Measurements from ENCODE around the gene TARS2. TPM values are rescaled to one million over a fixed set of nuclear protein-coding genes. Genes with fewer than 3 reads are reported as not detected.

The TARS2 gene
- total and polyA plus RNA-seq, 10 donors, result 14.6 to 30.4 (median 22.2) TPM

- no peaks in the 10 kb centered on the region for H3K9me3 ChIP-seq
- 90 to 93% (median 92%) methylated on average over 7 to 12 of the region's 12 CpGs for WGBS, 5 donors
- H3K27me3 ChIP-seq (replicated peaks in 1 of 7), result no peaks in the 10 kb centered on the region
- H3K4me3 ChIP-seq, result no peak overlapping the region
- TF ChIP-seq POLR2A (IDR thresholded peaks at IDR 0.05) (no peak), POLR2AphosphoS5 (IDR thresholded peaks at IDR 0.05) (no peak), CTCF (IDR thresholded peaks at IDR 0.05 in 8 of 11, conservative IDR thresholded peaks at IDR 0.05 in 3 of 11) (no peak)
- intact Hi-C loops (cut with DNase I; ENCODE audit: low total_unique reads), result no loop called here
- H3K27ac ChIP-seq, result peak overlapping the region in 1 of 8 donors; percentile 26
- peak; percentile 56 for DNase-seq
- peaks cover 6 to 39% (median 14%) of the 10 kb centered on the region in 6 donors for H3K4me1 ChIP-seq
- H3K36me3 ChIP-seq, result peaks cover 0 to 33% (median 6%) of the 10 kb centered on the region in 6 donors
Observed at GRCh38 chr1:150511551-150511950, 24.3 kb downstream of the TARS2 start.

GRCh38 chr1:150511985-150512660 is 24.9 kb downstream of the TARS2 start:
- H3K4me1 ChIP-seq, result peaks cover 7 to 45% (median 20%) of the 10 kb centered on the region in 6 donors
- no peaks in the 10 kb centered on the region for H3K9me3 ChIP-seq
- peaks cover 0 to 28% (median under 1%) of the 10 kb centered on the region in 6 donors for H3K36me3 ChIP-seq
- H3K4me3 ChIP-seq, result no peak overlapping the region
- H3K27me3 ChIP-seq (replicated peaks in 1 of 7), result no peaks in the 10 kb centered on the region
- no peak for TF ChIP-seq POLR2AphosphoS5 (IDR thresholded peaks at IDR 0.05)
- no peak for TF ChIP-seq CTCF (IDR thresholded peaks at IDR 0.05 in 8 of 11, conservative IDR thresholded peaks at IDR 0.05 in 3 of 11)
- no peak for TF ChIP-seq POLR2A (IDR thresholded peaks at IDR 0.05)
- no peak overlapping the region for H3K27ac ChIP-seq
- intact Hi-C loops (cut with DNase I; ENCODE audit: low total_unique reads), result no loop called here
- 87 to 93% (median 91%) methylated on average over 17 of the region's 17 CpGs for WGBS, 5 donors
- DNase-seq, result peak; percentile 51

GRCh38 chr1:150512846-150513245 is 25.6 kb downstream of the TARS2 start:
- H3K4me1 ChIP-seq, result peaks cover 7 to 49% (median 20%) of the 10 kb centered on the region in 6 donors
- no peaks in the 10 kb centered on the region for H3K9me3 ChIP-seq
- TF ChIP-seq POLR2AphosphoS5 (IDR thresholded peaks at IDR 0.05), result no peak
- no peak overlapping the region for H3K27ac ChIP-seq
- H3K4me3 ChIP-seq, result no peak overlapping the region
- intact Hi-C loops (cut with DNase I; ENCODE audit: low total_unique reads), result no loop called here
- peaks cover 0 to 20% (median 0%) of the 10 kb centered on the region in 6 donors for H3K36me3 ChIP-seq
- no peaks in the 10 kb centered on the region for H3K27me3 ChIP-seq (replicated peaks in 1 of 7)
- 76 to 93% (median 77%) methylated on average over 2 of the region's 2 CpGs for WGBS, 5 donors
- DNase-seq, result peak; percentile 8

- 85 to 89% (median 87%) methylated on average over 7 of the region's 7 CpGs for WGBS, 5 donors
- peaks cover 0 to 17% (median 0%) of the 10 kb centered on the region in 6 donors for H3K36me3 ChIP-seq
- H3K4me3 ChIP-seq, result no peak overlapping the region
- peaks cover 7 to 44% (median 20%) of the 10 kb centered on the region in 6 donors for H3K4me1 ChIP-seq
- no peak for TF ChIP-seq POLR2AphosphoS5 (IDR thresholded peaks at IDR 0.05)
- no peaks in the 10 kb centered on the region for H3K9me3 ChIP-seq
- intact Hi-C loops (cut with DNase I; ENCODE audit: low total_unique reads), result no loop called here
- DNase-seq, result peak; percentile 33
- H3K27me3 ChIP-seq (replicated peaks in 1 of 7), result no peaks in the 10 kb centered on the region
- H3K27ac ChIP-seq, result no peak overlapping the region
Observed at GRCh38 chr1:150513351-150513791, 26.2 kb downstream of the TARS2 start.

- H3K4me3 ChIP-seq, result peak overlapping the region in 1 of 8 donors; percentile 91
- WGBS, 5 donors, result 83 to 90% (median 85%) methylated on average over 6 to 9 of the region's 9 CpGs
- no peak for TF ChIP-seq POLR2A (IDR thresholded peaks at IDR 0.05)
- TF ChIP-seq POLR2AphosphoS5 (IDR thresholded peaks at IDR 0.05), result no peak
- no peak for TF ChIP-seq CTCF (IDR thresholded peaks at IDR 0.05 in 8 of 11, conservative IDR thresholded peaks at IDR 0.05 in 3 of 11)
- peak; percentile 59 for DNase-seq
- H3K27me3 ChIP-seq (replicated peaks in 1 of 7), result no peaks in the 10 kb centered on the region
- no peak overlapping the region for H3K27ac ChIP-seq
- peaks cover 7 to 35% (median 20%) of the 10 kb centered on the region in 6 donors for H3K4me1 ChIP-seq
- intact Hi-C loops (cut with DNase I; ENCODE audit: low total_unique reads), result no loop called here
- no peaks in the 10 kb centered on the region for H3K9me3 ChIP-seq
- peaks cover 0 to 17% (median 0%) of the 10 kb centered on the region in 6 donors for H3K36me3 ChIP-seq
Observed at GRCh38 chr1:150514260-150514659, 27.0 kb downstream of the TARS2 start.

Measured in spleen (tissue), 11 donors.